DMS153 (cell line): ENCODE results near the gene SAA4.
"Not testable (repeated sequence)": the region's sequence is repeated elsewhere in the genome, so short reads cannot be mapped to it uniquely, and the experiment has no call there.

Experiments used
- DNase-seq: peaks from one replicate; lab custom pipeline; 2025; lab: John Stamatoyannopoulos, UW

Gene SAA4

DNA sequence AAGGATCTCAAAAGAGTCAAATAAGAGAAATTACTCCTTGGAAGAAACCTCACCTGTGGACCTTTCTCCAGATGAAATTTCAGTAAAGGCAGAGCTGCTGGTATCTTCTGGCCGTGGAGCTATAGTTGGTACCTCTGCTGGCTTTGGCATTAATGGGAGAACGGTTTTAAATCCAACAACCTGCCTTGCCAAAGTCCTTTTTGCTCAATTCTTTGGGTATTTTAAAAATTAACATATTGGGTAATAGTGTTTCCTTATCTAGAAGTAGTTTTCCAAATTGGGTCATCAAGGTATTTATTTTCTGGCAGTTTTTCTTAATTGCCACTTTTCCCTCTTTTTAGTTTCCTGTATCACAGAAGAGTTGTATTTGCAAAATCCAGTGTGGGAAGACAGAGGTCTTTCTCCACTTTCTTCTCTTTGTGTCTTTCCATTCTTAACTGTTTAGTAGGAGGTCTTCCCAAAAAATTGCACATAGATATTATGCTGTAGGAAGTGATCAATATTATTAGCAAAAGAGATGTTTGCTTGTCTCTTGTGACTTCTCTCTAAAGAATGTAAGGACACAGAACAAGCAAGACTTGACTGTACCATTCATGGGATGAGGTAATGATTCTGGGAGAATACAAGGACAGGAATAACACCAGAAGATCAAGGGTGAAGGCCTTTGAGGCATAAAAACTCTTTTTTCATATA, at the start of gene SAA4:
SAA4 (minus strand) TSS at position 139 of the 693 bp plus-strand sequence. CDS start 876 bp downstream, outside the sequence.
- DNase-seq, result no peak

DNA sequence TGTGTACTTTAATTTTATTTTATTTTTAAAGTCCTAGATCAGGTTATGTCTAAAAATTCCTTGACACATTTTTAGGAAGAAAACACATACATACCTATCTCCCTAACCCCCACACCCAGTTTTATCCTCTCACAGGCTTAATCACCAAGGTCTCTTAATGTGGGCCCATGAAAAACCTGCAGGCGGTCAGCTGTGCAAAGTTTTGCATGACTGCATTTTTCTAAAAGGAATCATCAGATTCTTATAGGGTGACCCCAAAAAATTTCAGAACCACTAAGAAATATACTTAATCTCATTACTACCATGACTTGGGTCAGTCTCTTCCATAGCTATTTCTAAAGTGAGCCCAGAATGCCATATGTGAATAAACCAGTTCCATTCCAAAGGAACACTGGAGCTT, 49.2 kb upstream of the SAA4 start:
- no peak for DNase-seq

DNA sequence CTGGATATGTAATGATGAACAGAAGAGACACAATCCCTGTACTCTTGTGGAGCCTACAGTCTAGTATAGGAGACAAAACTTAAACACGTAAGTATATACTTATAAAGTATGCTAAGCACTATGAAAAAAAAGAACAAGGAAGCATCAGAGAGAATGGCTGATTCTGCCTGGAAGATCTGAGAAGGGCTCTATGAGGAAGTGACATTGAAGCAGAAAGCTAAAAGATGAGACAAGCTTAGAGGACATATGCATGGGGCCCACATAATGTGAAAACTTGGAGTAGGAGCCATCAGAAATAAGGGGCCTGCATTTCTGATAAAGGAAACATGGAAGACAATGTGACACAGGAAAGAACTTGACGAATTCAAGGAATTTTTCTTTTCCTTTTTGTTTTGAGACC, 46.0 kb upstream of the SAA4 start:
- no peak for DNase-seq

DNA sequence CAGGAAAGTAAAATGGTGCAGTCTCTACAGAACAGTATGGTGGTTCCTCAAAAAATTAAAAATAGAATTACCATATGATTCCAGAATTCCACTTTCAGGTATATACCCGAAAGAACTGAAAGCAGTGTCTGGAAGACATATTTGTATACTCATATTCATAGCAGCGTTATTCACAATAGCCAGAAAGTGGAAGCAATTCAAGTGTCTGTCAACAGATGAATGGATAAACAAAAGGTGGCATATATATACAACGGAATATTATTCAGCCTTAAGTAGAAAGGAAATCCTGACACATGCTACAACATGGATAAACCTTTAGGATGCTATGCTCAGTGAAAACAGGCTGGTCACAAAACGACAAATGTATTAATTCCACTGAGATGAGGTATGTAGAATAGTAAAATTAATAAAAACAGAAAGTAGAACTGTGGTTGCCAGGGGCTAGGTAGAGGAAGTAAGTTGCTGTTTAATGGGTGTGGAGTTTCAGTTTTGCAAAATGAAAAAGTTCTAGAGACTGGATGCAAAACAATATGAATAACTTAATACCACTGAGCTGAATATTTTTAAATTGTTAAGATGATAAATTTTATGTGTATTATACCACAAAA, 43.9 kb upstream of the SAA4 start:
- DNase-seq, result no peak

- no peak for DNase-seq
Measured at GRCh38 chr11:18277565-18278271, 41.1 kb upstream of the SAA4 start.

DNA sequence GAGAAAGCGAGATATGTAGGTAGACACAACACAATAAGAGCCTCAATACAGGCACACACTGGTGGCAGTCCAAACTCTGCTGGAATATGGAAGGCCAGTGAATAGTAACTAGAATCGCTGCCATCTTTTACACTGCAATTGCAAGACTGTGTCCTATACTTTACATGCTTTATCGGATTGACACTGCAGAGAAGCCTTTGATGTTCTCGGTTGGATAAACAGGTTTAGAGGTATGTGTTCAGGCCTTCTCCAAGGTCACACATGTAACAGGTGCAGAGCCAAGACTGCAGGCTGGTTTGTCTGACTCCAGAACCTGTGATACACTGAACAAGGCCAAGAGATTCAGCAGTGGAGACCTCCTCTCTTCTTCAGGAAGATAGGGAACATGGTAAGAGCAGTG, 34.6 kb upstream of the SAA4 start:
- DNase-seq, result no peak

- DNase-seq, result no peak
Measured at GRCh38 chr11:18270102-18270501, 33.5 kb upstream of the SAA4 start.

DNA sequence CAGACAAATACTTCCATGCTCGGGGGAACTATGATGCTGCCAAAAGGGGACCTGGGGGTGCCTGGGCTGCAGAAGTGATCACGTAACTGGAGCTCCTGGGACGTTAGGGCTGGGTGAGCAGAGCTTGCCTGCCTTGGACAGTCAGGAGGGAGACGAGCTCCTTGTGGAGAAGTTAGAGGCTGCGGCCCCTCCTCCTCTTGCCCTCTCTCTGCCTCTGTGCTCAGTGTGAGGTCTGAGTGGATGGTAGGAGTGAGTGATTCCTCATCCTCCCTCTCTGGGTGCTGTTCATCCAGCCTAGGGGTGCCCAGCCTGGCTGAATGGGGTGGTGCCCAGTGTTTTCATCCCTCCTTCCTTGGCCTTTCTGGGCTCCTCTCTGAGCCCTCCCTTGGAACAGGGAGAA, 32.6 kb upstream of the SAA4 start:
- not testable (repeated sequence) for DNase-seq

GRCh38 chr11:18267335-18268133, 30.9 kb upstream of the SAA4 start:
- DNase-seq, result not testable (repeated sequence)

- DNase-seq, result no peak
Measured at GRCh38 chr11:18265949-18266348, 29.3 kb upstream of the SAA4 start, which contains the start of gene SAA1. Gene SAA1 (plus strand): TSS chr11:18266264. CDS start chr11:18266888, 624 bp downstream.

DNA sequence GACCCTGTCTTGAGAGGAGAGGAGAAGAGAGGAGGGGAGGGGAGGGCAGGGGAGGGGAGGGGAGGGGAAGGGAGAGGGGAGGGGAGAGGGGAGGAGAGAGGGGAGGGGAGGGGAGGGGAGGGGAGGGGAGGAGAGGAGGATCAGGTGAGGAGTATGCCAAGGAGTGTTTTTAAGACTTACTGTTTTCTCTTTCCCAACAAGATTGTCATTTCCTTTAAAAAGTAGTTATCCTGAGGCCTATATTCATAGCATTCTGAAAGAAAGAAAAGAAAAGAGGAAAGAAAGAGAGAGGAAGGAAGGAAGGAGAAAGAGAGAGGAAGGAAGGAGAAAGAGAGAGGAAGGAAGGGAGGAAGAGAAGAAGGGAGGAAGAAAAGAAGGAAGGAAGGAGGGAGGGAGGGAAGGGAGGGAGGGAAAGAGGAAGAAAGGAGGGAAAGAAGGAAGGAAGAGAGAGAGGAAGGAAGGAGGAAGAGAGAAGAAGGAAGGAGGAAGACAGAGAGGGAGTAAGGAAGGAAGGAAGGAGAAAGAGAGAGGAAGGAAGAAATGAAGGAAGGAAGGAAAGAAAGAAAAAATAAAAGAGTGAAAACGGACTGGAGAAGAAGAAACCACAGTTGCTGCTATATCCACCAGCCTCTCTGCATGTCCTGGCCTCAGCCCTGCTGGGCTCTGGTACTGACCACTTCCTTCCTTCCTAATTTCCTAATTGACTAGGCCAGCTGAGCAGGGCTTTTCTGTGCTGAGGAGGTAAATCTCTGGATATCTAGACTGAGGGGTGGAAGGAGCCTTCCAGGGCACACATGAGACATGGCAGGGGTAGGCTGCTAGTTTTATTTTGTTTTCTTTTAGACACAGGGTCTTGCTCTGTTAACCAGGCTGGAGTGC, 28.3 kb upstream of the SAA4 start:
- DNase-seq, result no peak

DNA sequence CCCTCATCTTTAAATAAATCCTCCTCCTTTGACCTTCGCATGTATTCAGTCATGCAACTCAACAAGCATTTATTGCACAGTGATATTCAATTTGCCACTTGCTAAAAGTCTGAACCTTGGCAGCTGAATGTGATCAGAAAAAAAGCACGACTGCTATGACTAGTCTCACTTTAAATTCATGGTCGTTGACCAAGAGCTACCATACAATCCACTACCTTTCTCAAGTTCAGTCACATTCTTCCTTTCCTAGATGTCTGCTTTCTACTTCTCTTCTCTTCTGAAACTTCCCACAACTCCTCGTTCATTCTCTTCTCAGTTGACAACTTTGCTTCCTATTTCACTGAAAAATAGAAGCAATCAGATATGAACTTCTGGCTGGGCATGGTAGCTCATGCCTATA, 27.4 kb upstream of the SAA4 start:
- DNase-seq, result no peak

DNA sequence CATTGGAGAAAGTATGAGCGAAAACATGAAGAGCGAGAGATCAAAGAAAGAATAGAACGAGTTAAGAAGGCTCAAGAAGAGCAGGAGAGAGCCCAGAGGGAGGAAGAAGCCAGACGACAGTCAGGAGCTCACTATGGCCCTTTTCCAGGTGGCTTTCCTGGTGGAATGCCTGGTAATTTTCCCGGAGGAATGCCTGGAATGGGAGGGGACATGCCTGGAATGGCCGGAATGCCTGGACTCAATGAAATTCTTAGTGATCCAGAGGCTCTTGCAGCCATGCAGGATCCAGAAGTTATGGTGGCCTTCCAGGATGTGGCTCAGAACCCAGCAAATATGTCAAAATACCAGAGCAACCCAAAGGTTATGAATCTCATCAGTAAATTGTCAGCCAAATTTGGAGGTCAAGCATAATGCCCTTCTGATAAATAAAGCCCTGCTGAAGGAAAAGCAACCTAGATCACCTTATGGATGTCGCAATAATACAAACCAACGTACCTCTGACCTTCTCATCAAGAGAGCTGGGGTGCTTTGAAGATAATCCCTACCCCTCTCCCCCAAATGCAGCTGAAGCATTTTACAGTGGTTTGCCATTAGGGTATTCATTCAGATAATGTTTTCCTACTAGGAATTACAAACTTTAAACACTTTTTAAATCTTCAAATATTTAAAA, 26.2 kb upstream of the SAA4 start:
- not testable (repeated sequence) for DNase-seq

DNA sequence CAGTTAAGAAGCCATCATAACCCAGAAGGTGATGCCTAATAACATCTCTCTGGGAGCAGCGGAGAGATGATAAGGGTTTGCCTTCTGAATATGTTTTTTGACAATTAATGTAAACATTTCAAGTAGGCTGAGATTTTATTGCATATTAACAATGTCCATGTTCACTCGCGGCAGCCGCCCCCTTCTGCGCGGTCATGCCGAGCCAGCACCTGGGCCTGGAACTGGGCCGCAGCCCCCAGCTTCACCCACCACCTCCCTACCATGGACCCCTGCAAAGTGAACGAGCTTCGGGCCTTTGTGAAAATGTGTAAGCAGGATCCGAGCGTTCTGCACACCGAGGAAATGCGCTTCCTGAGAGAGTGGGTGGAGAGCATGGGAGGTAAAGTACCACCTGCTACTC, 25.1 kb upstream of the SAA4 start:
- no peak for DNase-seq

- DNase-seq, result no peak
Measured at GRCh38 chr11:18259259-18259658, 22.7 kb upstream of the SAA4 start.

GRCh38 chr11:18254781-18255361, 18.3 kb upstream of the SAA4 start:
- no peak for DNase-seq

DNA sequence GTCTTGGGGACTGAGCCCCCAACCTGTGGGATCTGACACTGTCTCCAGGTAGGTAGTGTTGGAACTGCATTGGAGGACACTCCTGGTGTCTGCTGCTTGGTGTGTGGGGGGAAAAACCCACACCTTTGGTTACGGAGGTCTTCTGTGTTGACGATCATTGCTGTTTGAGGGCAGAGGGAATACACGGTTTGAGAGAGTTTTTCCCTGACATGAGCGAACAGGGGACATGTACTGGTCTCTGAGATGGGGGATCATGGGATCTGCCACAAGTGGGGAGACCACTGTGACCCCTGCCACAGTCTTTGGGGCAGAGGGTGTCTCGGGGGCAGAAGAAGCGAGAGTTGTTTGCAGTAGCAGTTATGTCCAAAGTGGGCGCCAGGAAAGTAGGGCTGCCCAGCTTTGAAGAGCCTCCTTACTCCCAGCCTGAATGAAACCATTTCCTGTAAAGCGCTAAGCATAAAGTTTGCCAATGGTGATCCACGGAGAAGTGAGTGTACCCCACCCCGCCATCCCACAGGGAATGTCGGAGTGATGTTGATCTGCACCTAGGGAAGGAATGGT, 17.3 kb upstream of the SAA4 start:
- DNase-seq, result no peak

GRCh38 chr11:18253233-18253632, 16.6 kb upstream of the SAA4 start:
- no peak for DNase-seq

DNA sequence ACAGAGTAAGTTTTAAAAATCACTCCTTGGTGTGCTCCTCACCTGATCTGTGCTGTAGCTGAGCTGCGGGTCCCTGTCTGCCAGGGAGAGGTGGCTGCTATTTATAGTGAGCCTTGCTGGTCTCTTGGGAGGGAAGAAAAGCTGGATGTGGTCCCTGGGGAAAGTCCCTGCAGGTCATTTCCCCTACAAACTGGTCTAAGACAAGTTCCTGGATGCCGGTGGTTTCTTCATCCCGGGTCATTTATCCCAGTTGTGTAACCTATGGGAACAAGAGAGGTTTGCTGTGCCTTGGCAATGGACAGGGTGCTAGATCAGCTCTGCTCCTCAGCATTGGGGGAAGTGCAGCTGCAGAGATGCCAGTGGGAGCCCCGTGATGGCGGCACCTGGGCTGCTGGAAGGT, 12.0 kb upstream of the SAA4 start, which contains the start of gene SAA2:
SAA2 (minus strand) TSS at position 108 of the 400 bp plus-strand sequence. CDS start 657 bp downstream, outside the sequence.
- no peak for DNase-seq

GRCh38 chr11:18247191-18247581, 10.6 kb upstream of the SAA4 start:
- DNase-seq, result not testable (repeated sequence)
